ENCODE data around the gene ASIC3. TPM values are rescaled to one million over a fixed set of nuclear protein-coding genes. Genes with fewer than 3 reads are reported as not detected.

The ASIC3 gene
- total and polyA plus RNA-seq, 2 donors (not counting 3 experiments of a cell fraction or from before 2014, with no cell fraction given) = 0.69 to 0.70 TPM

DNA sequence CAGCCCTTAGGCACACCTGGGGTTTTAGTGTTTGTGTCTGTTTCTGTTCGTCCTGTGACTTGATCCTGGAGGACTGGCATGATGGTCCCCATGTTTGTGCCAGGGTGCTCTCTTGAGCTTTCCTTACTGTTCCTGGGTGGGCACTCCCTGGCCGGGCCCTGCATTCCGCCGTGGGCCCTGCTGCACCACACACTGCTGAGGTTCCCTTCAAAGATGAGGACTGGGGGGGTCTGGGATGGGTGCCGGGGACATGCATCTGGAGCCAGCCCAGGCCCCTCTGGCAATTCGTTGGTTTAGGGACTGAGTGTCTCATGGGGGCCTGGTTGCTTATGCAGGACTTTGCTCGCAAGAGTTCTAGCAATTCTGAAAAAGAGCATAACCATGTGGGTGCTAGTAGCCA is 42.7 kb downstream of the ASIC3 start:
- ChIA-PET POLR2A (no interaction called here), CTCF (interaction anchor here (1.1 to 4.5 kb wide), 5 partner anchors 13 to 33 kb away, joined by 3 to 29 read pairs (median 7); no protein-coding TSS in a partner anchor)
- Histone ChIP-seq H3K4me2 (ENCODE audit: insufficient read depth, low read length) (no peak overlapping the region), H3K27me3 (ENCODE audit: control insufficient read depth in 2 of 2, insufficient read depth in 2 of 2, low read length in 2 of 2) (no peaks in the 10 kb centered on the region), H3K27ac (ENCODE audit: insufficient read depth, low read depth, low read length) (no peak overlapping the region), H3K4me3 (replicated peaks in 1 of 3; ENCODE audit: insufficient read depth in 1 of 3, low read depth in 1 of 3, low read length in 3 of 3) (no peak overlapping the region), H3K9me1 (replicated peaks; ENCODE audit: control insufficient read depth, extremely low read depth, insufficient read depth, low read length) (no peaks in the 10 kb centered on the region), H3K4me1 (ENCODE audit: control insufficient read depth, extremely low read depth, insufficient read depth, low read length) (peaks cover 43% of the 10 kb centered on the region), H3K36me3 (ENCODE audit: control insufficient read depth in 2 of 2, extremely low read depth in 1 of 2, insufficient read depth in 2 of 2, low read length in 2 of 2) (peaks cover 0 to 10% of the 10 kb centered on the region in 2 experiments), H3K9ac (replicated peaks; ENCODE audit: extremely low read depth, insufficient read depth, low read length) (no peak overlapping the region), H2AFZ (ENCODE audit: low read depth, low read length) (no peak overlapping the region), H3K9me3 (replicated peaks; ENCODE audit: control insufficient read depth, insufficient read depth, low read length) (no peaks in the 10 kb centered on the region), H3K79me2 (ENCODE audit: control insufficient read depth, insufficient read depth, low read length) (peaks cover 87% of the 10 kb centered on the region), H4K20me1 (replicated peaks; ENCODE audit: control insufficient read depth, extremely low read depth, insufficient read depth, low read length) (no peaks in the 10 kb centered on the region)
- intact Hi-C loops (cut with micrococcal nuclease) (no loop called here), dilution Hi-C loops (cut with MboI; ENCODE audit: extremely low pct_ligation_motif_present, low sequenced_read_pairs) (no loop called here)
- no peak for TF ChIP-seq JUN (IDR thresholded peaks at IDR 0.05; ENCODE audit: borderline replicate concordance, insufficient read depth, insufficient read length, low read depth)
- no peak for TF ChIP-seq FOS (IDR thresholded peaks at IDR 0.05; ENCODE audit: borderline replicate concordance, insufficient read depth, low read length)
- no peak for TF ChIP-seq MYC (IDR thresholded peaks at IDR 0.05; ENCODE audit: low read depth, low read length)
- TF ChIP-seq MAX (IDR thresholded peaks at IDR 0.05; ENCODE audit: insufficient read depth, insufficient read length) = no peak
- no peak for TF ChIP-seq EZH2 (IDR thresholded peaks at IDR 0.05; ENCODE audit: borderline replicate concordance, low read depth, low read length, severe bottlenecking)
- DNase-seq (ENCODE audit: low read depth, low spot score) (no peak), FAIRE-seq (no peak)
- no TSS peak for BruUV-seq (replicated peaks)

- no TSS peak for BruUV-seq (replicated peaks)
- H3K9me3 ChIP-seq (replicated peaks; ENCODE audit: control insufficient read depth, insufficient read depth, low read length) = no peaks in the 10 kb centered on the region
- no peak overlapping the region for H3K27ac ChIP-seq (ENCODE audit: insufficient read depth, low read depth, low read length)
- H3K79me2 ChIP-seq (ENCODE audit: control insufficient read depth, insufficient read depth, low read length) = peaks cover 89% of the 10 kb centered on the region
- H4K20me1 ChIP-seq (replicated peaks; ENCODE audit: control insufficient read depth, extremely low read depth, insufficient read depth, low read length) = no peaks in the 10 kb centered on the region
- no peaks in the 10 kb centered on the region for H3K9me1 ChIP-seq (replicated peaks; ENCODE audit: control insufficient read depth, extremely low read depth, insufficient read depth, low read length)
- TF ChIP-seq MYC (IDR thresholded peaks at IDR 0.05; ENCODE audit: low read depth, low read length) (no peak), GATA2 (IDR thresholded peaks at IDR 0.05; ENCODE audit: insufficient read depth, insufficient read length, low read depth, low read length) (no peak), POLR2A (IDR thresholded peaks at IDR 0.05; ENCODE audit: low read depth, low read length) (no peak), JUN (IDR thresholded peaks at IDR 0.05; ENCODE audit: borderline replicate concordance, insufficient read depth, insufficient read length, low read depth) (no peak)
- TF ChIP-seq, protein P1, sequence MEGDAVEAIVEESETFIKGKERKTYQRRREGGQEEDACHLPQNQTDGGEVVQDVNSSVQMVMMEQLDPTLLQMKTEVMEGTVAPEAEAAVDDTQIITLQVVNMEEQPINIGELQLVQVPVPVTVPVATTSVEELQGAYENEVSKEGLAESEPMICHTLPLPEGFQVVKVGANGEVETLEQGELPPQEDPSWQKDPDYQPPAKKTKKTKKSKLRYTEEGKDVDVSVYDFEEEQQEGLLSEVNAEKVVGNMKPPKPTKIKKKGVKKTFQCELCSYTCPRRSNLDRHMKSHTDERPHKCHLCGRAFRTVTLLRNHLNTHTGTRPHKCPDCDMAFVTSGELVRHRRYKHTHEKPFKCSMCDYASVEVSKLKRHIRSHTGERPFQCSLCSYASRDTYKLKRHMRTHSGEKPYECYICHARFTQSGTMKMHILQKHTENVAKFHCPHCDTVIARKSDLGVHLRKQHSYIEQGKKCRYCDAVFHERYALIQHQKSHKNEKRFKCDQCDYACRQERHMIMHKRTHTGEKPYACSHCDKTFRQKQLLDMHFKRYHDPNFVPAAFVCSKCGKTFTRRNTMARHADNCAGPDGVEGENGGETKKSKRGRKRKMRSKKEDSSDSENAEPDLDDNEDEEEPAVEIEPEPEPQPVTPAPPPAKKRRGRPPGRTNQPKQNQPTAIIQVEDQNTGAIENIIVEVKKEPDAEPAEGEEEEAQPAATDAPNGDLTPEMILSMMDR (IDR thresholded peaks at IDR 0.05; ENCODE audit: extremely low read depth in 1 of 2, insufficient read depth in 1 of 2, low read depth in 1 of 2, low read length in 2 of 2) = peak; percentile 64 to 77
- no peak overlapping the region for H3K4me3 ChIP-seq (replicated peaks in 1 of 3; ENCODE audit: insufficient read depth in 1 of 3, low read depth in 1 of 3, low read length in 3 of 3)
- H3K4me2 ChIP-seq (ENCODE audit: insufficient read depth, low read length) = no peak overlapping the region
- dilution Hi-C loops (cut with MboI; ENCODE audit: extremely low pct_ligation_motif_present, low sequenced_read_pairs) = no loop called here
- no peak overlapping the region for H2AFZ ChIP-seq (ENCODE audit: low read depth, low read length)
- intact Hi-C loops (cut with micrococcal nuclease) = no loop called here
- H3K36me3 ChIP-seq (ENCODE audit: control insufficient read depth in 2 of 2, extremely low read depth in 1 of 2, insufficient read depth in 2 of 2, low read length in 2 of 2) = peaks cover 0 to 12% of the 10 kb centered on the region in 2 experiments
- DNase-seq (ENCODE audit: low read depth, low spot score) (peak; percentile 26), FAIRE-seq (peak; percentile 55)
- CTCF ChIA-PET = interaction anchor here (1.5 to 4.5 kb wide), 3 partner anchors 13 to 73 kb away, joined by 4 to 29 read pairs (median 7); no protein-coding TSS in a partner anchor
- no peak overlapping the region for H3K9ac ChIP-seq (replicated peaks; ENCODE audit: extremely low read depth, insufficient read depth, low read length)
- POLR2A ChIA-PET = no interaction called here
- H3K4me1 ChIP-seq (ENCODE audit: control insufficient read depth, extremely low read depth, insufficient read depth, low read length) = peaks cover 43% of the 10 kb centered on the region
- H3K27me3 ChIP-seq (ENCODE audit: control insufficient read depth in 2 of 2, insufficient read depth in 2 of 2, low read length in 2 of 2) = no peaks in the 10 kb centered on the region
Observed at GRCh38 chr7:151091431-151091830, 43.1 kb downstream of the ASIC3 start.

Data from endothelial cell of umbilical vein (primary cell).